ENCODE measurements around the gene RBM41.

The RBM41 gene

DNA sequence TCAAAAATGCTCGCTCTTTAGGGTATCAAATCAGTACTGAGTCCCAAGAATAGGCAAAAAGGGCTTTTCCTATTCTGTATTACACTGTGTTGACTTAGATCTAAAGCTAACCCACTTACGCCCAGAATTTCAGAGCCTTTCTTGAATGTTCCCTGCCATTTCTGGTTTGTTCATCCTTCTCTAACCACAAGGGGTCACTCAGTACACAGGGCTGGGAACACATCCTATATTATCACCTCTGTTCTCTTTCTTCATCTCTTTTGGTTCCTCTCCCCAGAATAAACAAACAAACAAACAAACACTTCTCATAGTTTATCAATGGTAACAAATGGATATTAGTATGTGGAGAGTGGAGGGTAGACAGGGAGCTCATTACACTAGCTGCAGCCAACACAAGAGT is 93.1 kb downstream of the RBM41 start:
- DNase-seq: peak in 1 of 2 experiments; percentile 3

DNA sequence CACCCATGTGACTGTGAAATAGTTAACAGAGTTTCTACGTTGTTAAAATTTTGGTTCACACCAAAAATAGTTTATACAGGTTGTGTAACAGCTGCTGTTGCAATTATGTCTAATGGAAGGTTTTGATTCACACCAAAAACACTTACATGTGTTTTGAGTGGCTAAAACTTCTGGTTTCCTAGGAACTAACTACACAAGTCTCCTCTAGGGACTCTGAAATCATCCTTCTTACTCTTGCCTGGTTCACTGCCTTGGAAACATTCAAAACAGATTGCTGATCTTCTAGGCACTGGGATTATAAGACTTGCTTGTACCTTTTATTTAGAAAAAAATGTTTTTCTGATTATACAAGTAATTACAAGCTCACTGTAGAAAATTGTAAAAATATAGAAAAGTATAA is 103.7 kb downstream of the RBM41 start:
- no peak for DNase-seq

Data from NCI-H1930 (cell line).